Colonic mucosa (tissue), 4 donors: Measurements from ENCODE around the gene LZTFL1. TPM values are rescaled to one million over a fixed set of nuclear protein-coding genes. Genes with fewer than 3 reads are reported as not detected.

Experiments used
- DNase-seq: peaks from one replicate; pipeline ENCODE4 v3.0.0-alpha.2; 2020
- H3K27ac ChIP-seq: fragments of 200-600 bp; one replicate; pipeline ENCODE4 v1.8.0; 2021
- H3K27me3 ChIP-seq: fragments of 200-600 bp; one replicate; pipeline ENCODE4 v1.8.0; 2021
- H3K36me3 ChIP-seq: fragments of 200-600 bp; one replicate; pipeline ENCODE4 v1.8.0; 2021
- H3K4me1 ChIP-seq: fragments of 200-600 bp; one replicate; pipeline ENCODE4 v1.8.0; 2021; ENCODE audit warnings: mild to moderate bottlenecking
- H3K4me3 ChIP-seq: fragments of 200-600 bp; one replicate; pipeline ENCODE4 v1.8.0; 2021
- H3K9ac ChIP-seq, 2 donors: one replicate each; pipeline ENCODE4 v1.7.0; 2013; ENCODE audit warnings: control low read depth in 2 of 2, low read depth in 2 of 2, low read length in 2 of 2
- H3K9me3 ChIP-seq: fragments of 200-600 bp; one replicate; pipeline ENCODE4 v1.8.0; 2021
- intact Hi-C: fragments of 100-400 bp; cut with DNase I; formaldehyde crosslinking; loops from one replicate; pipeline ENCODE4 v1.14.1; 2022
- total RNA-seq, 2 donors: library from RNA; stranded (reverse); fragmentation: NEBNext Ultra II Directional in 1 of 2; extraction: Animal tissue kit (Norgen Biotek cat#: 25700) in 1 of 2; gene quantifications; one replicate each; pipeline ENCODE4 v1.2.1, GENCODE V29; 2021
- TF ChIP-seq, protein P1 (sequence below): fragments of 200-600 bp; IDR thresholded peaks from one replicate; pipeline ENCODE4 v1.8.0; 2022; ENCODE audit warnings: antibody characterized with exemption, mild to moderate bottlenecking
- donor health status: healthy.
- donor health status: DM: no; HTN: no; CAD: no.
- donor health status: DM: no; HTN: no; CAD: no.

The LZTFL1 gene
- total RNA-seq, 2 donors from 2014 or later, result 10.5 to 11.4 TPM

GRCh38 chr3:45790596-45790995 is 51.3 kb downstream of the LZTFL1 start:
- H3K9ac ChIP-seq, result no peak overlapping the region
- H3K27ac ChIP-seq, result no peak overlapping the region
- peaks cover 4% of the 10 kb centered on the region for H3K27me3 ChIP-seq
- TF ChIP-seq, protein P1, sequence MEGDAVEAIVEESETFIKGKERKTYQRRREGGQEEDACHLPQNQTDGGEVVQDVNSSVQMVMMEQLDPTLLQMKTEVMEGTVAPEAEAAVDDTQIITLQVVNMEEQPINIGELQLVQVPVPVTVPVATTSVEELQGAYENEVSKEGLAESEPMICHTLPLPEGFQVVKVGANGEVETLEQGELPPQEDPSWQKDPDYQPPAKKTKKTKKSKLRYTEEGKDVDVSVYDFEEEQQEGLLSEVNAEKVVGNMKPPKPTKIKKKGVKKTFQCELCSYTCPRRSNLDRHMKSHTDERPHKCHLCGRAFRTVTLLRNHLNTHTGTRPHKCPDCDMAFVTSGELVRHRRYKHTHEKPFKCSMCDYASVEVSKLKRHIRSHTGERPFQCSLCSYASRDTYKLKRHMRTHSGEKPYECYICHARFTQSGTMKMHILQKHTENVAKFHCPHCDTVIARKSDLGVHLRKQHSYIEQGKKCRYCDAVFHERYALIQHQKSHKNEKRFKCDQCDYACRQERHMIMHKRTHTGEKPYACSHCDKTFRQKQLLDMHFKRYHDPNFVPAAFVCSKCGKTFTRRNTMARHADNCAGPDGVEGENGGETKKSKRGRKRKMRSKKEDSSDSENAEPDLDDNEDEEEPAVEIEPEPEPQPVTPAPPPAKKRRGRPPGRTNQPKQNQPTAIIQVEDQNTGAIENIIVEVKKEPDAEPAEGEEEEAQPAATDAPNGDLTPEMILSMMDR, result no peak
- no peak overlapping the region for H3K4me3 ChIP-seq
- no peaks in the 10 kb centered on the region for H3K9me3 ChIP-seq
- no peaks in the 10 kb centered on the region for H3K36me3 ChIP-seq
- H3K4me1 ChIP-seq, result no peaks in the 10 kb centered on the region
- no peak for DNase-seq
- intact Hi-C loops, result no loop called here

DNA sequence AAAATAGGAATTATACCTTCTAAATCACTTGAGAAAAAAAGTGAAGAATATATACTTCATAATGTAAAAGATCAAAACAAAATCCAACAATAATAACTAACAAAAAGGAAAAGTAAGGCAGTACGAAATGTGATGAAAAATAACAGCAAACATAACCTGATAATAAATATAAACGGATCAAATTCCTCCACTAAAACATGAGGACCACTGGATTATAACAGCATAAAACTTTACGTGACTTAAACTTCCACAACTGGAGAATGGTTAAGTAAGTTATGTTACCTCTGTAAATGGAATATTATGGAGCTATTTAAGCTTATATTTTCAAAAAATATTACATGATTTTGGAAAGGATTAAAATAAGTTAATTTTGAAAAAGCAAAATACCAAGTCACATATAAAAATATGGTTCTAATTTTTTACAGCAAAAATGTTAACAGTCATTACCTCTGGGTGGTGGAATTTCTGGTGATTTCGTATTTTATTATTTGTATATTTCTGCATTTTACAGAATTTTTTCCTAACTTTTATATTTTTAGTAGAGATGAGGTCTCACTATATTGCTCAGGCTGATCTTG is 52.6 kb downstream of the LZTFL1 start:
- H3K4me3 ChIP-seq, result no peak overlapping the region
- no peak for DNase-seq
- H3K4me1 ChIP-seq, result no peaks in the 10 kb centered on the region
- H3K27ac ChIP-seq, result no peak overlapping the region
- no peaks in the 10 kb centered on the region for H3K27me3 ChIP-seq
- TF ChIP-seq, protein P1, result no peak
- H3K36me3 ChIP-seq, result no peaks in the 10 kb centered on the region
- H3K9me3 ChIP-seq, result no peaks in the 10 kb centered on the region
- intact Hi-C loops, result no loop called here
- no peak overlapping the region for H3K9ac ChIP-seq

GRCh38 chr3:45787551-45787950 is 54.4 kb downstream of the LZTFL1 start:
- intact Hi-C loops, result no loop called here
- TF ChIP-seq, protein P1, result no peak
- DNase-seq, result peak; percentile 9
- no peaks in the 10 kb centered on the region for H3K4me1 ChIP-seq
- H3K27me3 ChIP-seq, result no peaks in the 10 kb centered on the region
- no peak overlapping the region for H3K27ac ChIP-seq
- no peaks in the 10 kb centered on the region for H3K36me3 ChIP-seq
- no peak overlapping the region for H3K9ac ChIP-seq
- no peaks in the 10 kb centered on the region for H3K9me3 ChIP-seq
- H3K4me3 ChIP-seq, result no peak overlapping the region

GRCh38 chr3:45786801-45787495 is 55.0 kb downstream of the LZTFL1 start:
- H3K4me1 ChIP-seq, result no peaks in the 10 kb centered on the region
- intact Hi-C loops, result no loop called here
- no peak overlapping the region for H3K9ac ChIP-seq
- H3K9me3 ChIP-seq, result no peaks in the 10 kb centered on the region
- no peaks in the 10 kb centered on the region for H3K27me3 ChIP-seq
- H3K27ac ChIP-seq, result no peak overlapping the region
- DNase-seq, result peak; percentile 9
- TF ChIP-seq, protein P1, result no peak
- no peaks in the 10 kb centered on the region for H3K36me3 ChIP-seq
- H3K4me3 ChIP-seq, result no peak overlapping the region

DNA sequence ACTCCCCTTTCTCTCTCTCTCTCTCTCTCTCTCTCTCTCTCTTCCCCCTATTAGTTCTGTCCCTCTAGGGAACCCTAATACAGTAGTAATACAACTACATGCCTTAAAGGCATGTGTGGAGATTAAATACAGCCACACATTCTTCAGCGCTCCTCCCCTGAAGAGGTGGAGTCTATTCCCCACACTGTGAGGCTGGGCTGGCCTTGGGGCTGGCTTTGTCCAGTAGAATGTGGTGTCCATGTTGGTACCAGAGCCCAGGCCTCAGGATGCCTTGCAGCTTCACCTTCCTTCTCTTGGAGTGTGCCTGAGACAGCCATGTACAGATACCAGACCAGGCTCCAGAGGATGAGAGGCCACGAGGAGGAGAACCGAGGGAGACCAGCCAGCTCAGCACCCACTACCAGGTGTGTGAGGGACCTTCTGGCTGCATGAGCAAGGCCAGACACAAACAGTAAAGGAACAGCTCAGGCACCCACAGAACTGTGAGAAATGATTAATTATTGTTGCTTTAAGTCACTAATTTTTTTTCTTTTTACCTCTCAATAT is 56.2 kb downstream of the LZTFL1 start:
- Histone ChIP-seq H3K27me3 (no peaks in the 10 kb centered on the region), H3K36me3 (no peaks in the 10 kb centered on the region), H3K9ac (no peak overlapping the region), H3K4me3 (no peak overlapping the region), H3K9me3 (no peaks in the 10 kb centered on the region), H3K4me1 (no peaks in the 10 kb centered on the region), H3K27ac (no peak overlapping the region)
- intact Hi-C loops, result no loop called here
- DNase-seq, result peak; percentile 10
- TF ChIP-seq, protein P1, result no peak
